Muscle of leg (tissue), 11 donors: ENCODE results near the gene SMARCD1. TPM values are rescaled to one million over a fixed set of nuclear protein-coding genes. Genes with fewer than 3 reads are reported as not detected.
"Not testable (repeated sequence)": the region's sequence is repeated elsewhere in the genome, so short reads cannot be mapped to it uniquely, and the experiment has no call there.

Source experiments
- DNase-seq: peaks from one replicate; pipeline ENCODE4 v3.0.0; 2013
- H3K27ac ChIP-seq: one replicate; pipeline ENCODE4 v1.5.1; 2013; ENCODE audit warnings: mild to moderate bottlenecking, low read length, control low read depth
- H3K27me3 ChIP-seq: one replicate; pipeline ENCODE4 v1.6.1; 2013; ENCODE audit warnings: low read length; ENCODE audit not compliant: control insufficient read depth, insufficient read depth
- H3K36me3 ChIP-seq: one replicate; pipeline ENCODE4 v1.6.1; 2013; ENCODE audit warnings: low read length; ENCODE audit not compliant: control insufficient read depth, insufficient read depth
- H3K4me1 ChIP-seq: one replicate; pipeline ENCODE4 v1.6.1; 2013; ENCODE audit warnings: low read length; ENCODE audit not compliant: control insufficient read depth, insufficient read depth
- H3K4me3 ChIP-seq: one replicate; pipeline ENCODE4 v1.5.1; 2013; ENCODE audit warnings: low read length, control low read depth
- H3K9me3 ChIP-seq: replicated peaks from 2 replicates; pipeline ENCODE4 v1.6.1; 2013; ENCODE audit warnings: low read depth, low read length; ENCODE audit not compliant: control insufficient read depth
- WGBS: methylation state at CpG from one replicate; pipeline ENCODE4 v1.1.5; 2013; ENCODE audit warnings: missing lambda C conversion rate; ENCODE audit not compliant: insufficient coverage; 5-methylcytosine and 5-hydroxymethylcytosine counted together
- polyA plus RNA-seq, 8 donors: library from polyadenylated mRNA; unstranded; fragments of 120-200 nt; gene quantifications; one replicate each; pipeline versions ENCODE4 v1.2.1 to v1.2.3, GENCODE V29; 2013; ENCODE audit warnings: inconsistent platforms in 1 of 8, low replicate concordance in 1 of 8; ENCODE audit not compliant: insufficient read length in 8 of 8, insufficient read depth in 1 of 8
- total RNA-seq: library from RNA; stranded (reverse); fragments of 120-200 nt; gene quantifications from one replicate; pipeline ENCODE4 v1.2.4, GENCODE V29; 2013

The SMARCD1 gene
- total and polyA plus RNA-seq, 9 donors: 25.1 to 67.0 (median 51.9) TPM

- peaks cover 25% of the 10 kb centered on the region for H3K36me3 ChIP-seq
- H3K4me3 ChIP-seq: no peak overlapping the region
- no peaks in the 10 kb centered on the region for H3K27me3 ChIP-seq
- WGBS: no CpG with 5 or more reads among the region's 5 CpGs
- no peak overlapping the region for H3K27ac ChIP-seq
- DNase-seq: no peak
- no peaks in the 10 kb centered on the region for H3K9me3 ChIP-seq
- H3K4me1 ChIP-seq: peaks cover 8% of the 10 kb centered on the region
Observed at GRCh38 chr12:50121641-50122040, 36.5 kb downstream of the SMARCD1 start.

GRCh38 chr12:50123203-50123602 lies 38.1 kb downstream of the SMARCD1 start:
- no peaks in the 10 kb centered on the region for H3K27me3 ChIP-seq
- H3K4me1 ChIP-seq: peaks cover 3% of the 10 kb centered on the region
- H3K27ac ChIP-seq: no peak overlapping the region
- H3K4me3 ChIP-seq: no peak overlapping the region
- DNase-seq: no peak
- H3K36me3 ChIP-seq: peaks cover 34% of the 10 kb centered on the region
- WGBS: 40% methylated on average over 1 of the region's 2 CpGs
- no peaks in the 10 kb centered on the region for H3K9me3 ChIP-seq

DNA sequence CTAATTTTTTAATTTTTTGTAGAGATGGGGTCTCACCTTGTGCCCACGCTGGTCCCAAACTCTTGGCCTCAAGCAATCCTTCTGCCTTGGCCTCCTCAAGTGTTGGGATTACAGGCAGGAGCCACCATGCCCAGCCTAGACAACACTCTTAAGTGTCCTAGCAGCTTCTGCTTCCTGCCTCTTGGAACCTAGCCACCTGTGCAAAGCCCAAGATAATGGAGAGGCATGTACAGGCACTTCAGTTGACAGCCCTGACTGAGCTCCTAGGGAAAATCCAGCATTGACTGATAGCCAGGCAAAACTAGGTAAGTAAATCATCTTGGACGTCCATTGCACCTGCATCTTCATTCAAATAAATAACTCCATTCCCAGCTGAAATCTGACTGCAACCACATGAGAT lies 42.4 kb downstream of the SMARCD1 start:
- Histone ChIP-seq H3K27me3 (no peaks in the 10 kb centered on the region), H3K27ac (no peak overlapping the region), H3K9me3 (no peaks in the 10 kb centered on the region), H3K36me3 (peaks cover 47% of the 10 kb centered on the region), H3K4me3 (no peak overlapping the region), H3K4me1 (no peaks in the 10 kb centered on the region)
- DNase-seq: no peak
- 100% methylated on average over 1 of the region's 2 CpGs for WGBS

- no peak overlapping the region for H3K4me3 ChIP-seq
- H3K4me1 ChIP-seq: no peaks in the 10 kb centered on the region
- H3K27ac ChIP-seq: no peak overlapping the region
- H3K27me3 ChIP-seq: no peaks in the 10 kb centered on the region
- H3K36me3 ChIP-seq: peaks cover 57% of the 10 kb centered on the region
- H3K9me3 ChIP-seq: no peaks in the 10 kb centered on the region
- WGBS: 80% methylated on average over 1 of the region's 4 CpGs
- no peak for DNase-seq
Observed at GRCh38 chr12:50129290-50129689, 44.1 kb downstream of the SMARCD1 start.

DNA sequence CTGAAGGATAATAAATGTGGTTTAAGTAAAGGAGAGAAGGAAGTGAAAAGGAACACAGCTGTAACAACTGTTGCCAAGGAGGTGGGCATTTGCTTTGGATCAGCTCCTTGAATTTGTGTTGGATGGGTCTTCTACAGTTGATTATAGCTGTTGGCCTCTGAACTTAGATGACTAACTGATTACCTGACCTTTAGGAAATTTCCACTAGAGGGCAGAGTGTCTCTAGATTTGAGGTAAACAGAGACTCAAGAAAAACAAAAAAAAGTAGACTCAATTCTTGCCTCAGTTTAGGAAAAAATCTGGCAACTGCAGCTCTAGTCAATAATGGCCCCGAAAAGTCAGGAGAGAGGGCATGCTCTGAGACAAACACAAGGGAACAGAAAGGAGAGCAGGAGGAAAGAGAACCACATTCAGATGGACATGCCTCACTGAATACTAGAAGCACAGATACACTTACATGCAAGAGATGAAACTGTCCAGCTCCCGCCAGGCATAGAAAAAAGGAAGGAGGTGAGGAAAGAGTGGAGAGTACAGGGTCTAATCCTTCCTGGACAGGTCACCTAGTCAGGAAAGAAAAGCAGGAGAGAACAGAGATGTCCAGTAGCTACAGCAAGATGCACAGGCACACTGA lies 47.5 kb downstream of the SMARCD1 start:
- H3K27ac ChIP-seq: no peak overlapping the region
- H3K27me3 ChIP-seq: no peaks in the 10 kb centered on the region
- H3K36me3 ChIP-seq: peaks cover 66% of the 10 kb centered on the region
- H3K4me1 ChIP-seq: no peaks in the 10 kb centered on the region
- DNase-seq: peak; percentile 65
- no CpG with 5 or more reads among the region's 2 CpGs for WGBS
- H3K9me3 ChIP-seq: no peaks in the 10 kb centered on the region
- H3K4me3 ChIP-seq: no peak overlapping the region

GRCh38 chr12:50142993-50143392 lies 57.9 kb downstream of the SMARCD1 start:
- WGBS: 75% methylated on average over 1 of the region's 8 CpGs
- no peaks in the 10 kb centered on the region for H3K27me3 ChIP-seq
- no peak overlapping the region for H3K27ac ChIP-seq
- H3K9me3 ChIP-seq: no peaks in the 10 kb centered on the region
- no peak for DNase-seq
- peaks cover 26% of the 10 kb centered on the region for H3K36me3 ChIP-seq
- no peak overlapping the region for H3K4me3 ChIP-seq
- H3K4me1 ChIP-seq: no peaks in the 10 kb centered on the region

- H3K9me3 ChIP-seq: no peaks in the 10 kb centered on the region
- H3K27ac ChIP-seq: no peak overlapping the region
- no peak for DNase-seq
- WGBS: no CpG with 5 or more reads among the region's 2 CpGs
- H3K36me3 ChIP-seq: peaks cover 15% of the 10 kb centered on the region
- no peak overlapping the region for H3K4me3 ChIP-seq
- H3K27me3 ChIP-seq: no peaks in the 10 kb centered on the region
- no peaks in the 10 kb centered on the region for H3K4me1 ChIP-seq
Observed at GRCh38 chr12:50145439-50145838, 60.3 kb downstream of the SMARCD1 start.

GRCh38 chr12:50147281-50147680 lies 62.1 kb downstream of the SMARCD1 start:
- H3K4me3 ChIP-seq: no peak overlapping the region
- H3K36me3 ChIP-seq: peaks cover 7% of the 10 kb centered on the region
- H3K4me1 ChIP-seq: no peaks in the 10 kb centered on the region
- H3K27me3 ChIP-seq: no peaks in the 10 kb centered on the region
- no peak overlapping the region for H3K27ac ChIP-seq
- no CpG with 5 or more reads among the region's 4 CpGs for WGBS
- H3K9me3 ChIP-seq: no peaks in the 10 kb centered on the region
- no peak for DNase-seq

- not testable (repeated sequence) for H3K36me3 ChIP-seq, H3K4me1 ChIP-seq, H3K4me3 ChIP-seq, DNase-seq, H3K27me3 ChIP-seq, H3K27ac ChIP-seq, H3K9me3 ChIP-seq
- 97% methylated on average over 4 of the region's 6 CpGs for WGBS
Observed at GRCh38 chr12:50148011-50148410, 62.9 kb downstream of the SMARCD1 start.

DNA sequence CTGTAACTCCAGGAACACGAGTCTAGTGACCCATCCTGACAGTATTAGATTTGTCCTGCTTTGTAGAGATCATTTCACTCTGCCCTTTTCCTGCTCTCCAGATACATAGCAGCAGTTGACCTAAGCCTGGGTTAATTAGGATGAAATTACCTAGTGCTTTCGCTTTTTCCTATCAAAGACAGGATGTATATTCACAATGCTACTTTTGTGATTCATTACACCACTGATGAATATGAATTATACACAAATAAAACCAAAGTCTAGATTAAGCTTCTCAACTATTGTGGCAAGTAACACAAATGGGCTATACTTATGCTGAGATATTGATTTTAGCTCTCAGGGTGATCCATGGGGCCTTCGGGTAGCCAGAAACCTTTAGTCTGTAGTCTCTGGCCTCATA lies 64.2 kb downstream of the SMARCD1 start:
- no peak for DNase-seq
- H3K27me3 ChIP-seq: no peaks in the 10 kb centered on the region
- no peaks in the 10 kb centered on the region for H3K4me1 ChIP-seq
- no peak overlapping the region for H3K27ac ChIP-seq
- H3K9me3 ChIP-seq: no peaks in the 10 kb centered on the region
- H3K36me3 ChIP-seq: peaks cover 2% of the 10 kb centered on the region
- no peak overlapping the region for H3K4me3 ChIP-seq
- no CpG with 5 or more reads among the region's 3 CpGs for WGBS
